ENCODE measurements around the gene NANP. TPM values are rescaled to one million over a fixed set of nuclear protein-coding genes. Genes with fewer than 3 reads are reported as not detected.

Gene NANP
- total and polyA plus RNA-seq, 2 of the 13 experiments (the other 11 are each of a cell fraction or from before 2014, with no cell fraction given) = 8.9 to 21.5 TPM

- peak; percentile 85; the same call in 1 of the 2 replicates for TF ChIP-seq FUBP1 (CRISPR knock-in tag; IDR thresholded peaks at IDR 0.05; ENCODE audit: borderline replicate concordance)
- peak; percentile 61 for TF ChIP-seq ZNF331 (CRISPR knock-in tag; IDR thresholded peaks at IDR 0.05)
- peak; percentile 79 for TF ChIP-seq ZNF704 (CRISPR knock-in tag; IDR thresholded peaks at IDR 0.05; ENCODE audit: borderline replicate concordance)
- no peak; the same call in 1 of the 2 replicates for TF ChIP-seq ZNF3 (CRISPR knock-in tag; IDR thresholded peaks at IDR 0.05)
- no peak for TF ChIP-seq CBX2 (IDR thresholded peaks at IDR 0.05; ENCODE audit: low read depth, low read length)
- TF ChIP-seq CBX2 (CRISPR knock-in tag; IDR thresholded peaks at IDR 0.05; ENCODE audit: low read depth) = no peak; the same call in 1 of the 2 replicates
- no peak for TF ChIP-seq ZBTB40 (IDR thresholded peaks at IDR 0.05)
- TF ChIP-seq ZBTB40 (CRISPR knock-in tag; IDR thresholded peaks at IDR 0.05) = peak; percentile 81; the same call in 1 of the 2 replicates
- TF ChIP-seq MAX (IDR thresholded peaks at IDR 0.05) = peak; percentile 26
- no peak for TF ChIP-seq ZNF382 (CRISPR knock-in tag; IDR thresholded peaks at IDR 0.05; ENCODE audit: borderline replicate concordance)
- TF ChIP-seq NR2F6 (IDR thresholded peaks at IDR 0.05) = no peak
- peak; percentile 47; the same call in 1 of the 2 replicates for TF ChIP-seq NR2F6 (CRISPR knock-in tag; IDR thresholded peaks at IDR 0.05)
- TF ChIP-seq SKIL (CRISPR knock-in tag; IDR thresholded peaks at IDR 0.05; ENCODE audit: borderline replicate concordance) = no peak; the same call in 1 of the 2 replicates
- TF ChIP-seq ZNF543 (CRISPR knock-in tag; IDR thresholded peaks at IDR 0.05) = peak; percentile 93; the same call in 1 of the 2 replicates
Observed at GRCh38 chr20:25584905-25585704, 38.7 kb downstream of the NANP start, which contains the start of gene NINL (continued).

All from HepG2 (cell line).